Stimulated activated CD4-positive, alpha-beta T cell treated with anti-CD3 and anti-CD28 coated beads, Interleukin-1b, Interleukin-23, amount 100 ng/mL, for 1 hour (primary cell): ENCODE measurements around the gene CACNA1C.
"Not testable (repeated sequence)": the region's sequence is repeated elsewhere in the genome, so short reads cannot be mapped to it uniquely, and the experiment has no call there.

Source experiments
- DNase-seq, 2 donors: peaks; one replicate each; pipeline ENCODE4 v3.0.0-alpha.2; 2020; ENCODE audit warnings: low read depth in 2 of 2

The CACNA1C gene

GRCh38 chr12:2485681-2486080 lies 432.9 kb downstream of the CACNA1C start:
- DNase-seq: no peak

- DNase-seq: no peak
These were observed 434.0 kb downstream of the CACNA1C start for GRCh38 chr12:2486796-2487195.

GRCh38 chr12:2487278-2487677 lies 434.5 kb downstream of the CACNA1C start:
- DNase-seq: no peak

- DNase-seq: no peak
These were observed 435.3 kb downstream of the CACNA1C start for GRCh38 chr12:2488131-2488530.

- no peak for DNase-seq
These were observed 435.8 kb downstream of the CACNA1C start for GRCh38 chr12:2488596-2488995.

- DNase-seq: no peak
These were observed 436.5 kb downstream of the CACNA1C start for GRCh38 chr12:2489275-2489674.

GRCh38 chr12:2490831-2491230 lies 438.0 kb downstream of the CACNA1C start:
- no peak for DNase-seq

GRCh38 chr12:2491349-2491748 lies 438.6 kb downstream of the CACNA1C start:
- DNase-seq: not testable (repeated sequence)

GRCh38 chr12:2492236-2492635 lies 439.4 kb downstream of the CACNA1C start:
- no peak for DNase-seq

- DNase-seq: no peak
These were observed 440.3 kb downstream of the CACNA1C start for GRCh38 chr12:2493086-2493485.

- DNase-seq: no peak
These were observed 441.9 kb downstream of the CACNA1C start for GRCh38 chr12:2494486-2495192.

- DNase-seq: no peak
These were observed 442.8 kb downstream of the CACNA1C start for GRCh38 chr12:2495417-2496112.

- no peak for DNase-seq
These were observed 446.2 kb downstream of the CACNA1C start for GRCh38 chr12:2498964-2499500.

GRCh38 chr12:2501464-2502191 lies 448.8 kb downstream of the CACNA1C start:
- DNase-seq: no peak

GRCh38 chr12:2503036-2503435 lies 450.2 kb downstream of the CACNA1C start:
- DNase-seq: no peak

GRCh38 chr12:2503762-2504161 lies 451.0 kb downstream of the CACNA1C start:
- no peak for DNase-seq

- DNase-seq: no peak
These were observed 451.8 kb downstream of the CACNA1C start for GRCh38 chr12:2504577-2504976.

- no peak for DNase-seq
These were observed 455.0 kb downstream of the CACNA1C start for GRCh38 chr12:2507814-2508213.

GRCh38 chr12:2509137-2509536 lies 456.4 kb downstream of the CACNA1C start:
- no peak for DNase-seq

- DNase-seq: no peak
These were observed 457.3 kb downstream of the CACNA1C start for GRCh38 chr12:2510045-2510444.

- DNase-seq: no peak
These were observed 460.6 kb downstream of the CACNA1C start for GRCh38 chr12:2513141-2514037.

- no peak for DNase-seq
These were observed 461.2 kb downstream of the CACNA1C start for GRCh38 chr12:2514038-2514340.
